ENCODE measurements around the gene RMND1.
"Not testable (repeated sequence)": the region's sequence is repeated elsewhere in the genome, so short reads cannot be mapped to it uniquely, and the experiment has no call there.

The RMND1 gene

GRCh38 chr6:151381722-151382121, 70.2 kb downstream of the RMND1 start:
- DNase-seq, result no peak

- no peak for DNase-seq
Measured at GRCh38 chr6:151380848-151381205, 71.1 kb downstream of the RMND1 start.

- DNase-seq, result no peak
Measured at GRCh38 chr6:151379933-151380847, 71.7 kb downstream of the RMND1 start.

GRCh38 chr6:151377095-151377494, 74.8 kb downstream of the RMND1 start:
- DNase-seq, result no peak

- no peak for DNase-seq
Measured at GRCh38 chr6:151376440-151376839, 75.5 kb downstream of the RMND1 start.

- no peak for DNase-seq
Measured at GRCh38 chr6:151375833-151376232, 76.1 kb downstream of the RMND1 start.

GRCh38 chr6:151374036-151374683, 77.8 kb downstream of the RMND1 start:
- DNase-seq, result no peak

- no peak for DNase-seq
Measured at GRCh38 chr6:151372164-151372563, 79.8 kb downstream of the RMND1 start.

- no peak for DNase-seq
Measured at GRCh38 chr6:151370509-151371078, 81.3 kb downstream of the RMND1 start.

GRCh38 chr6:151365233-151365632, 86.7 kb downstream of the RMND1 start:
- DNase-seq, result no peak

GRCh38 chr6:151359486-151359885, 92.4 kb downstream of the RMND1 start:
- no peak for DNase-seq

- no peak for DNase-seq
Measured at GRCh38 chr6:151358475-151358874, 93.5 kb downstream of the RMND1 start.

- no peak for DNase-seq
Measured at GRCh38 chr6:151357758-151358436, 94.0 kb downstream of the RMND1 start.

- not testable (repeated sequence) for DNase-seq
Measured at GRCh38 chr6:151356983-151357382, 94.9 kb downstream of the RMND1 start.
